Stimulated activated CD8-positive, alpha-beta memory T cell treated with anti-CD3 and anti-CD28 coated beads, Interleukin-2, amount 100 ng/mL, for 48 hours (primary cell): ENCODE results near the gene CSH2.
"Not testable (repeated sequence)": the region's sequence is repeated elsewhere in the genome, so short reads cannot be mapped to it uniquely, and the experiment has no call there.

Experiments used
- DNase-seq, 2 donors: peaks; one replicate each; pipeline ENCODE4 v3.0.0-alpha.2; 2020; ENCODE audit warnings: low read depth in 2 of 2

Gene CSH2

DNA sequence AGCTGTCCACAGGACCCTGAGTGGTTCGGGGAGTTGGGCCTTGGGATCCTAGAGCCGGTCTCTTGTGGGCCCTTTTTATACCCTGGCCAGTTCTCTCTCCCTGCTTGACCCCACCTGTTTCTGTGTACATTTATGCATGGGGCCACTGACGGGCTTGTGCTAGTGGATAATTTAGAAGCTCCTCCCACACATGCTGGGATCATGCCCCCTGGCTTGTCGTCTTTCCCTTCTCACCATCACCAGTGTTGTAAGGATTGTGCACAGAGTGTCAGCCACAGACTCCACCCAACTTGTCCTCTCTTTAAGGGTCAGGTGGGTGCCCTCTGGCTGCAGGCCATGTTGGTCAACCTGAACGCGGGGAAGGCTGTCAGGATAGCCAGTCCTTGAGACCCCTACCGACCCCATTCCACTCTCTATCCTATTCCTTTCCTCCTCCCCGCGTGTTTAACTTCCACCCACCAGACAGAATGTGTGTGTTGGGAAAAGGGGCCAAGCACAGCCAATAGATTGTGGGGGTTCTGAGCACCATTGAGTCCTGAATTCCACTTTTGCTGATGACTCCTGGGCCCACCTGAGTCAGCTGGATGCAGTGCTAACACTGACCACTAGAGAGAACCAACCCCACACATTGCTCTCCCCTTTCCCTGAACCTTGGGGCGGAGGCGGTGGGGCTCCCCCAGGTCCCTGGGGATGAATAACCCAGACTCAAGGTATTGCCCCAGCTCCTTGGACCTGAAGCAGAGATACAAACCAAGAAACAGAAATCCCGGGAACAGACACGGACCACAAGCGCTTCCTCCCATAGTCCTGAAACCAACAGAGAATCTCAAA is 23.3 kb upstream of the CSH2 start, which contains the start of gene CSH1:
TSS of gene CSH1 (minus strand) at position 51 of the 831 bp plus-strand sequence. CDS start 63 bp downstream, outside the sequence.
- DNase-seq: not testable (repeated sequence)

DNA sequence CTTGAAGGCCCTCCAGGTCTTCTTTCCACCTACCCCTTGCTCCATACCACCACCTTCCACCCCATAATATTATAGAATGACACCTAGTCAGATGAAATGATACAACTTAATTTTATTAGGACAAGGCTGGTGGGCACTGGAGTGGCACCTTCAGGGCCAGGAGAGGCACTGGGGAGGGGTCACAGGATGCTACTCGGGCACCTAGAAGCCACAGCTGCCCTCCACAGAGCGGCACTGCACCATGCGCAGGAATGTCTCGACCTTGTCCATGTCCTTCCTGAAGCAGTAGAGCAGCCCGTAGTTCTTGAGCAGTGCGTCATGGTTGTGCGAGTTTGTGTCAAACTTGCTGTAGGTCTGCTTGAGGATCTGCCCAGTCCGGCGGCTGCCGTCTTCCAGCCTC is 21.3 kb upstream of the CSH2 start:
- DNase-seq: not testable (repeated sequence)

DNA sequence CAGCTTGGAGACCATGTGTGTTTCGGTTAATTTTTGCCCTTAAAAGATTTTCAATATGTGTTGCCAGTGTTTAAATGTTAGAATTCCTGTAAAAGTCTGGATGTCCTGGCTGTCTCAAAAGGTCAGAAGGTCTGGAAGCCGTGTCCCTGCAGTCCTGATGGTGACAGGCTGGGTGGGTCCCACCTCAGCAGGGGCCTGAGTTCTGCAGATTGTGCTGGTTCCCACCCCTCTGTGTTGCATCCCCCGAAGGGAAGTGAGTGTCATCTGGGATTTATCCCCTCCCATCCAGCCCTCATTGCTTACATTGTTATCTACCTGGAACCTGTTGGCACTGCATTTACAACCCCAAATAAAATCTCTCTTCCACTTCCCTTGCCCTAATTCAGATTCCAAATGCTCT is 20.5 kb upstream of the CSH2 start:
- DNase-seq: not testable (repeated sequence)

DNA sequence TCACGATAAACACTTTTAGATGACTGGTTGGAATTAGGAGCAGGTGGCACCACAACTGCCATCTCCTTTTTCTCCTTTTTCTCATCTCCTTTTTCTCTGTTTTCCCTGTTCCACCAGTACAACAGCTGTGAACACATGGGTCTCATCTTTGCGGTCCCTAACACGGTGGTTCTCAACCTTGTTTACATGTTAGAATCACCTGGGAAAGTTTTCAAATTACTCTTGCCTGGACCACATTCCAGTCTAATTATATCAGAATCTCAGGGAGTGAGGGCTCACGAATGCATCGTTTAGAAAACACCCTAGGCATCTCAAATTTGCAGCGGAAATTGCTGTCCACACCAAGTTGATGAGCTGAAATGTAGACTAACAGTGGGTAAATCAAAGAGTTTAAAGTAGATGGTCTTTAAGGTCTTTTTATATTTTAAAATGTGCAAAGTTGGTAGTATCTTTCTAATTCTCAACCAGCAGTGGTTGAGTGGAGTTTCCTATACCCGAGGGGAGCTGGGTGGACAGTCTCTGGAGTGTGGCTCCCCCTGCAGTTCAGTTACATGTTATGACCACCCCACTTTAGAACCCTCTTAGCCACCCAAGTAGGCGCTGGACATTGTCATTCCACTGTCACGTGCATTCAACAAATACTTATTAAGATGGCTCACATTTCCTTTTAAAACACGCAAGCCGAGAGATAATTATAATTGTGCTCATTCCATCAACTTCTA is 19.0 kb upstream of the CSH2 start:
- DNase-seq: not testable (repeated sequence)

DNA sequence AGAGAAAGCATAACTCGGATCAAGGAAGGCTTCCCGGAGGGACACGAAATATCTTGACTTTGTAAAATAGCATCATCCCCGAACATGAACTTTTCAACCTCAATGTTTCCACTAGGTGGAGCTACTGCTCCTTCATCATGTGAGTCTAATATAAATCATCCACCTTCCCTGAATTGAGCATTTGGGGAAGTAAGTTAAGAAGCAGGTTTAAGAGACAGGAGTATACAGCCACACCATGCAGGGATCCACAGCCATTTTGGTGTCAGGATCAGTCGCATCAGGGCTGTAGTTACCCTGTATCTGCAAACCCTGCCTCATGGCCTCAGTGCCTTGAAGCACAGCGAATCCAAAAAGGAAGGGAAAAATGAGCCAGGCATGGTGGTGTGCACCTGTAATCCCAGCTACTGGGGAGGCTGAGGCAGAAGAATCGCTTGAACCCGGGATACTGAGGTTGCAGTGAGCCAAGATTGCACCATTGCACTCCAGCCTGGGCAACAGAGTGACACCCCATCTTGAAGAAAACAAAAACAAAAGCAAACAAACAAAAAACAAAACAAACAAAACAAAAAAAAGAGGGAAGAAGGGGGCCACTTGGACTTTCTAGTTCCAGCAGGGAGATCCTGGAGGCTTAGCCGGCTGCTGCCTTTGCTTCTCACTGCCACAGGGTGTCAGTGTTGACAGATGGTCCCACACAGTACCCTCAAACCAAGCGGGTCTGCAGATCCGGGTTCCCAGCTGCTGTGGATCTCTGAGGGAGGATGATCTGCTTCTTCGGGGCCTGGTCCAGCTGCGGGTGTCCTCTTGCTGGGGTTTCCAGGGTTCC is 15.8 kb upstream of the CSH2 start:
- DNase-seq: not testable (repeated sequence)

DNA sequence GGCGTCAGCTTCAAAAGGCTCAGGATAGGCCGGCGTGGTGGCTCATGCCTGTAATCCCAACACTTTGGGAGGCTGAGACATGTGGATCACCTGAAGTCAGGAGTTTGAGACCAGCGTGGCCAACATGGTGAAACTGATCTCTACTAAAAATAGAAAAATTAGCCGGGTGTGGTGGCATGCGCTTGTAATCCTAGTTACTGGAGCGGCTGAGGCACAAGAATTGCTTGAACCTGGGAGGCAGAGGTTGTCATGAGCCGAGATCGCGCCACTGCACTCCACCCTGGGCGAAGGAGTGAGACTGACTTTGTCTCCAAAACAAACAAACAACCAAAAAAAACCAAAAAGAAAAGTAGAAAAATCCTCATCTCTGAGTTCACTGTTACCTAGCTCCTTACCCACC is 11.6 kb upstream of the CSH2 start:
- DNase-seq: not testable (repeated sequence)

DNA sequence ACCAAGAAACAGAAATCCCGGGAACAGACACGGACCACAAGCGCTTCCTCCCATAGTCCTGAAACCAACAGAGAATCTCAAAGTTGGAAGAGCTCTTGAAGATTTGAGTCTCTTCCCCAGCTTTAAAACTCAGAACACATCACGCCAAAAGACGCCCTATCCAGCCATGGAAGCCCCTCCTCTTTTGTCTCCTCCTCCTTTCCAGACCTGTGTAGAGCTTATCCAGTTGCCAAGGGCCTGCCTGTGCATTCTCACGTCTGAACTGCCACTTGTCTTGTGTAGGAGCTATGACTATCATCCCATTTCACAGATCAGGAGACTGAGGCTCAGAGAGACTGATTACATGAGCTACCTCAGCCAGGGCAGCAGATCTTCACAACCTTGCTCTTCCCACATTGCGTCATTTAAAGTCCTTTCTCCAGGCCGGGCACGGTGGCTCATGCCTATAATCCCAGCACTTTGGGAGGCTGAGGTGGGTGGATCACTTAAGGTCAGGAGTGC is 9.2 kb upstream of the CSH2 start:
- not testable (repeated sequence) for DNase-seq

DNA sequence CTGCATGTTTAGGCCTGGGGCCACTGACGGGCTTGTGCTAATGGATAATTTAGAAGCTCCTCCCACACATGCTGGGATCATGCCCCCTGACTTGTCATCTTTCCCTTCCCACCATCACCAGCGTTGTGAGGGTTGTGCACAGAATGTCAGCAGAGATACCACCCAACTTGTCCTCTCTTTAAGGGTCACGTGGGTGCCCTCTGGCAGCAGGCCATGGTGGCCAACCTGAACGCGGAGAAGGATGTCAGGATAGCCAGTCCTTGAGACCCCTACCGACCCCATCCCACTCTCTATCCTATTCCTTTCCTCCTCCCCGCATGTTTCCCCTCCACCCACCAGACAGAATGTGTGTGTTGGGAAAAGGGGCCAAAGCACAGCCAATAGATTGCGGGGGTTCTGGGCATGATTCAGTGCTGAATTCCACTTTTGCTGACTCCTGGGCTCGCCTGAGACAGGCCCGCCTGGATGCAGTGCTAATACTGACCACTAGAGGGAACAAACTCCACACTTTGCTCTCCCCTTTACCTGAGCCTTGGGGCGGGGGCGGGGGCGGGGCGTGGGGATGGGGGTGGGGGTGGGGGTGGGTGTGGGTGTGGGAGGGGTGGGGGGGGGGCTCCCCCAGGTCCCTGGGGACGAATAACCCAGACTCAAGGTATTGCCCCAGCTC is 8.6 kb upstream of the CSH2 start, which contains the start of gene GH2:
TSS of gene GH2 (minus strand) at position 10 of the 667 bp plus-strand sequence. CDS start 143 bp downstream, outside the sequence.
- peak; percentile 20 to 41 for DNase-seq

DNA sequence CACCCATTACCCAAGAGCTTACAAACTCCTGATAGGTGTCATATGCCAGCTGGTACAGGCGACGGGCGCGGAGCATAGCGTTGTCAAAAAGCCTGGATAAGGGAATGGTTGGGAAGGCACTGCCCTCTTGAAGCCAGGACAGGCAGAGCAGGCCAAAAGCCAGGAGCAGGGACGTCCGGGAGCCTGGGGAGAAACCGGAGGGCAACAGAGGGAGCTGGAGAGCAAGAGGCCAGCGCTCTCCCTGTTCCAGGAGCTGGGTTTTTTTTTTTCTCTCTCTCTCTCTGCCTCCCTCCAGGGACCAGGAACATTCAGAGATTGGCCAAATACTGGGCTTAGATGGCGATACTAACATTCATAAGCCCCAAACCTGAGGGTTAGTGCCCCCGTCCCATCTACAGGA is 7.9 kb upstream of the CSH2 start:
- not testable (repeated sequence) for DNase-seq

DNA sequence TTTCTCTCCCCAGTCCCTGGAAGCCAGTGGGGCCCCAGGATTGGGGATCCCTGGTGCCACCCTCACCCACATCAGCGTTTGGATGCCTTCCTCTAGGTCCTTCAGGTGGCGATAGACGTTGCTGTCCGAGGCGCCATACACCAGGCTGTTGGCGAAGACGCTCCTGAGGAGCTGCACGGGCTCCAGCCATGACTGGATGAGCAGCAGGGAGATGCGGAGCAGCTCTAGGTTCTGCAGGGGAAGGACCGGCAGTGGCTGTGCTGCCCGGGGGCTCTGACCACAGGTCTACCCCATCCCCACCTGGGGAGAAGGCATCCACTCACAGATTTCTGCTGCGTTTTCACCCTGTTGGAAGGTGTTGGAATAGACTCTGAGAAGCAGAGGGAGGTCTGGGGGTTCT is 7.2 kb upstream of the CSH2 start:
- no peak for DNase-seq

DNA sequence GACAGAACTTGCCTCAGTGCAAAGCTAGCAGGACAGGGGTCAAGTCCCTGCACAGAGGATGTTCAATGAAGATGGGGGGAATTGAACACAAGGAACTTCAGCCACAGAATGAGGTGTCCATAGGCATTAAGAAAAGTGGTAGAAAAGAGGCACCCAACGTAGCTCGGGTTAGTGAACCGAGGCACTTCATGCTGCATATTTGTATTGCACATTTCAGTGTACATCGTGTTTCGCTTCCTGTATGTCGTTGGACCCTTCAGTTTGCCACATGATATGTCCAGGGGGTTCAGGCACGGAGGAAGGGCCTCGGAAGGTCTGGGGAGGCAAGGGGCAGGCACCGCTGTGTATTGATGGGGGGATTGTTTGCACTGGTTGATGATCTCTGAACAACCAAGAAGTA is 4.9 kb upstream of the CSH2 start:
- not testable (repeated sequence) for DNase-seq

DNA sequence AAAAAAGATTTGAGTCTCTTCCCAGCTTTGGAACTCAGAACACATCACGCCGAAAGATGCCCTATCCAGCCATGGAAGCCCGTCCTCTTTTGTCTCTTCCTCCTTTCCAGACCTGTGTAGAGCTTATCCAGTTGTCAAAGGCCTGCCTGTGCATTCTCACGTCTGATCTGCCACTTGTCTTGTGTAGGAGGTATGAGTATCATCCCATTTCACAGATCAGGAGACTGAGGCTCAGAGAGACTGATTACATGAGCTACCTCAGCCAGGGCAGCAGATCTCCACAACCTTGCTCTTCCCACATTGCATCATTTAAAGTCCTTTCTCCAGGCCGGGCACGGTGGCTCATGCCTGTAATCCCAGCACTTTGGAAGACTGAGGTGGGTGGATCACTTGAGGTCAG is 1.2 kb upstream of the CSH2 start:
- not testable (repeated sequence) for DNase-seq

DNA sequence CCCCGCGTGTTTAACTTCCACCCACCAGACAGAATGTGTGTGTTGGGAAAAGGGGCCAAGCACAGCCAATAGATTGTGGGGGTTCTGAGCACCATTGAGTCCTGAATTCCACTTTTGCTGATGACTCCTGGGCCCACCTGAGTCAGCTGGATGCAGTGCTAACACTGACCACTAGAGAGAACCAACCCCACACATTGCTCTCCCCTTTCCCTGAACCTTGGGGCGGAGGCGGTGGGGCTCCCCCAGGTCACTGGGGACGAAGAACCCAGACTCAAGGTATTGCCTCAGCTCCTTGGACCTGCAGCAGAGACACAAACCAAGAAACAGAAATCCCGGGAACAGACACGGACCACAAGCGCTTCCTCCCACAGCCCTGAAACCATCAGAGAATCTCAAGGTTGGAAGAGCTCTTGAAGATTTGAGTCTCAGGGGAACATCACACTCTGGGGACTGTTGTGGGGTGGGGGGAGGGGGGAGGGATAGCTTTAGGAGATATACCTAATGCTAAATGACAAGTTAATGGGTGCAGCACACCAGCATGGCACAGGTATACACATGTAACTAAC is 667 bp upstream of the CSH2 start:
- not testable (repeated sequence) for DNase-seq

DNA sequence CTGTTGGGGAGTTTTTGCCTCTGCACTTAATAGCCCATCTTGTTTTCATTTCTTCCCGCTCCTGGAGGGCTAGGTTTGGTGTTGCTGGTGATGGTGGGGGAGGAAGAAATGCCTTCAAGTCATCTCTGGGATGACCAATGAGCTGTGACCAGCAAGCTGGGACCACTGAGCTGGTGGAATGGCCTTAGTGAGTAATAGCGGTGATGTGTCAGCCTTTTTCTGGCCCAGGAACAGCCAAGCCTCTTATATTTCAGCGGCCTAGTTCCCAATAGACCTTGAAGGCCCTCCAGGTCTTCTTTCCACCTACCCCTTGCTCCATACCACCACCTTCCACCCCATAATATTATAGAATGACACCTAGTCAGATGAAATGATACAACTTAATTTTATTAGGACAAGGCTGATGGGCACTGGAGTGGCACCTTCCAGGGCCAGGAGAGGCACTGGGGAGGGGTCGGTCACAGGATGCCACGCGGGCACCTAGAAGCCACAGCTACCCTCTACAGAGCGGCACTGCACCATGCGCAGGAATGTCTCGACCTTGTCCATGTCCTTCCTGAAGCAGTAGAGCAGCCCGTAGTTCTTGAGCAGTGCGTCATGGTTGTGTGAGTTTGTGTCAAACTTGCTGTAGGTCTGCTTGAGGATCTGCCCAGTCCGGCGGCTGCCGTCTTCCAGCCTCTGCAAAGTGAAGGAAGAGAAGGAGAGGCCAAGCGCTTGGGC is 1.7 kb downstream of the CSH2 start:
- not testable (repeated sequence) for DNase-seq

DNA sequence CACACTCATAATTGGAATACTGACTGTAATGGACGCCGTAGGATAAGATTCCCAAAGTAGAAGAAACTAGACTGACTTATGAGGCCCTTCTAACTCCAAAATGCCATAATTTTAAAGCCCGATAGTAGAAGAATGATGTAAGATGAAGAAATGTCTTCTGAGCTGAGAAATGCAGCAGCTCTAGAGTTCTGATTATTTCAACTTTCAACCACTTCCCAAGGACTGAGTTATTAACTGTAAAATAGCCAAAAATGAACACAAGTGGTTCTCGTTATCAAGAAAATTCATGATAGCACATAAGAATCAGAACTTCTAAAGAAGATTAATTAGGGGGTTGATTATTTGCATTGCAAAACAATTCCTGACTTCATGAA is 3.2 kb downstream of the CSH2 start:
- not testable (repeated sequence) for DNase-seq

DNA sequence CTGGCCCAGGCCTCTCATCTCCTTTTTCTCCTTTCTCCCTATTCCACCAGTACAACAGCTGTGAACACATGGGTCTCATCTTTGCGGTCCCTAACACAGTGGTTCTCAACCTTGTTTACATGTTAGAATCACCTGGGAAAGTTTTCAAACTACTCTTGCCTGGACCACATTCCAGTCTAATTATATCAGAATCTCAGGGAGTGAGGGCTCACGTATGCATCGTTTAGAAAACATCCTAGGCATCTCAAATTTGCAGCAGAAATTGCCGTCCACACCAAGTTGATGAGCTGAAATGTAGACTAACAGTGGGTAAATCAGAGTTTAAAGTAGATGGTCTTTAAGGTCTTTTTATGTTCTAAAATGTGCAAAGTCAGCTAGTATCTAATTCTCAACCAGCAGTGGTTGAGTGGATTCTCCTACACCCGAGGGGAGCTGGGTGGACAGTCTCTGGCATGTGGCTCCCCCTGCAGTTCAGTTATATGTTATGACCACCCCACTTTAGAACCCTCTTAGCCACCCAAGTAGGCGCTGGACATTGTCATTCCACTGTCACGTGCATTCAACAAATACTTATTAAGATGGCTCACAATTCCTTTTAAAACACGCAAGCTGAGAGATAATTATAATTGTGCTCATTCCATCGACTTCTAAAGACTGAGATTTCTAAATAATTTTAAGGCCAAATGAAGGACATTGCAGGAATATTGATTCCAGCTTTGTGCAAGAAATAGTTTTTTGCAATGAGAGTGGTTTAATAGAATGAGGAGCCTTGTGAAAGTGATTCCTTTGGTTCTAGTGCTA is 3.8 kb downstream of the CSH2 start:
- DNase-seq: not testable (repeated sequence)

DNA sequence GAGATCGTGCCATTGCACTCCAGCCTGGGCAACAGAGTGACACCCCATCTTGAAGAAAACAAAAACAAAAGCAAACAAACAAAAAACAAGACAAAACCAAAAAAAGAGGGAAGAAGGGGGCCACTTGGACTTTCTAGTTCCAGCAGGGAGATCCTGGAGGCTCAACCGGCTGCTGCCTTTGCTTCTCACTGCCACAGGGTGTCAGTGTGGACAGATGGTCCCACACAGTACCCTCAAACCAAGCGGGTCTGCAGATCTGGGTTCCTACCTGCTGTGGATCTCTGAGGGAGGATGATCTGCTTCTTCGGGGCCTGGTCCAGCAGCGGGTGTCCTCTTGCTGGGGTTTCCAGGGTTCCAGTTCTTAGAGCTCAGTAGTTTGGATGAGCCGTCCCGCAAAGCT is 6.9 kb downstream of the CSH2 start:
- not testable (repeated sequence) for DNase-seq

DNA sequence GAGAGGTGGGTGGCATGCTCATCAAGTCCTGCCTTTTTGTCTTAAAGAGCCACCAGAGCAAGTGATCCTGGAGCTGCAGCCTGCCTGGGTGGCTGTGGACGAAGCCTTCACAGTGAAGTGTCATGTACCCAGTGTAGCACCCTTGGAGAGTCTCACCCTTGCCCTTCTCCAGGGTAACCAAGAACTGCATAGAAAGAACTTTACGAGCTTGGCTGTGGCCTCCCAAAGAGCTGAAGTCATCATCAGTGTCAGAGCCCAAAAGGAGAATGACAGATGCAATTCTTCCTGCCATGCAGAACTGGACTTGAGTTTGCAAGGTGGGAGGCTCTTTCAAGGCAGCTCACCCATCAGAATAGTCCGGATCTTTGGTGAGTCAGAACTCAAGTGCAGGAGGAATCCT is 14.2 kb downstream of the CSH2 start:
- DNase-seq: no peak

DNA sequence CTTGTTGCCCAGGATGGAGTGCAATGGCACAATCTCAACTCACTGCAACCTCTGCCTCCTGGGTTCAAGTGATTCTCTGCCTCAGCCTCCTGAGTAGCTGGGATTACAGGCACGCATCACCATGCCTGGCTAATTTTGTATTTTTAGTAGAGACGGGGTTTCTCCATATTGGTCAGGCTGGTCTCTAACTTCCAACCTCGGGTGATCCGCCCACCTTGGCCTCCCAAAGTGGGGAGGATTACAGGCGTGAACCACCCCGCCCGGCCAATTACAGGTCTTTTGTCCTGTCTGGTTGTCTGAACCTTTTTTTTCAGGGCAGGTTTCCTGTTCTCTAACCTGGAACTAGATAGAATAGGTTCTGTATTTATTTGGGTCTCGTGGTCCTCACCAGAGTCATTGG is 17.1 kb downstream of the CSH2 start:
- DNase-seq: not testable (repeated sequence)
